Glutamatergic neuron (in vitro differentiated cells): Measurements from ENCODE around the gene TMEM129. TPM values are rescaled to one million over a fixed set of nuclear protein-coding genes. Genes with fewer than 3 reads are reported as not detected.
"Not testable (repeated sequence)": the region's sequence is repeated elsewhere in the genome, so short reads cannot be mapped to it uniquely, and the experiment has no call there.

Source experiments
- DNase-seq: peaks from one replicate; pipeline ENCODE4 v3.0.0; 2022
- H3K27ac Mint-ChIP-seq: one replicate; pipeline ENCODE4 v1.8.0; 2020; ENCODE audit warnings: mild to moderate bottlenecking, mixed read lengths, inconsistent platforms; ENCODE audit not compliant: unreplicated experiment
- H3K27me3 Mint-ChIP-seq: one replicate; pipeline ENCODE4 v1.8.0; 2020; ENCODE audit warnings: mild to moderate bottlenecking, moderate library complexity, mixed read lengths, inconsistent platforms; ENCODE audit not compliant: unreplicated experiment
- H3K36me3 Mint-ChIP-seq: one replicate; pipeline ENCODE4 v1.8.0; 2020; ENCODE audit warnings: mild to moderate bottlenecking, mixed read lengths, inconsistent platforms; ENCODE audit not compliant: unreplicated experiment
- H3K4me1 Mint-ChIP-seq: one replicate; pipeline ENCODE4 v1.8.0; 2020; ENCODE audit warnings: mild to moderate bottlenecking, low read depth, mixed read lengths, inconsistent platforms; ENCODE audit not compliant: unreplicated experiment
- H3K4me3 Mint-ChIP-seq: one replicate; pipeline ENCODE4 v1.8.0; 2020; ENCODE audit warnings: mild to moderate bottlenecking, mixed read lengths, inconsistent platforms; ENCODE audit not compliant: unreplicated experiment
- H3K9me3 Mint-ChIP-seq: one replicate; pipeline ENCODE4 v1.8.0; 2020; ENCODE audit warnings: mild to moderate bottlenecking, moderate library complexity, mixed read lengths, inconsistent platforms; ENCODE audit not compliant: unreplicated experiment
- total RNA-seq: library from RNA; stranded (reverse); fragmentation: NEBNext Ultra II Directional; extraction: Animal tissue kit (Norgen Biotek cat#: 25700); gene quantifications from one replicate; pipeline ENCODE4 v1.2.1, GENCODE V29; 2021; ENCODE audit not compliant: unreplicated experiment
- TF ChIP-seq, protein P1 (sequence below): fragments of 200-600 bp; sonication (generic); IDR thresholded peaks from one replicate; pipeline ENCODE4 v1.5.0; 2021; ENCODE audit not compliant: partially characterized antibody, unreplicated experiment

The TMEM129 gene
- total RNA-seq, 1 donor from 2014 or later, result 23.8 TPM

DNA sequence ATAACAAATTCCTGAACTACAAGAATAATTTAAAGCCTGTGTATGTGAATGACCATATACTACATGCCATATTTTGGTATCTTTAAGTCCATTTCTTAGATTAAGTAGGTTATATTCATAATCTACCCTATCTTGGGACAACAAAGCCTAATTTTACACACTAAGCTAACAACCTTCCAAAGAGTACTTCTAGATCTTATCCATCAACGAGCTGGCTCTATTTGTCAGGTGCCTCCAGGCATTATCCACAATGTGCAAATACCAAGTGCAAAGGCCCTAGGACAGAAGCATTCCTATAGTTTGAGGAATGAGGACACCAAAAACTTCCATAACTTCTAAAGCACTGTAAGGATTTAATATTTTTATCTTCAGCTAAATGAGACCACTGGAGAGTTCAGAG is 12.5 kb downstream of the TMEM129 start:
- Mint-ChIP-seq H3K36me3 (no peaks in the 10 kb centered on the region), H3K9me3 (peaks cover 7% of the 10 kb centered on the region), H3K4me1 (peaks cover 13% of the 10 kb centered on the region), H3K27ac (no peak overlapping the region), H3K27me3 (peaks cover 12% of the 10 kb centered on the region), H3K4me3 (peak overlapping the region; percentile 20)
- TF ChIP-seq, protein P1, sequence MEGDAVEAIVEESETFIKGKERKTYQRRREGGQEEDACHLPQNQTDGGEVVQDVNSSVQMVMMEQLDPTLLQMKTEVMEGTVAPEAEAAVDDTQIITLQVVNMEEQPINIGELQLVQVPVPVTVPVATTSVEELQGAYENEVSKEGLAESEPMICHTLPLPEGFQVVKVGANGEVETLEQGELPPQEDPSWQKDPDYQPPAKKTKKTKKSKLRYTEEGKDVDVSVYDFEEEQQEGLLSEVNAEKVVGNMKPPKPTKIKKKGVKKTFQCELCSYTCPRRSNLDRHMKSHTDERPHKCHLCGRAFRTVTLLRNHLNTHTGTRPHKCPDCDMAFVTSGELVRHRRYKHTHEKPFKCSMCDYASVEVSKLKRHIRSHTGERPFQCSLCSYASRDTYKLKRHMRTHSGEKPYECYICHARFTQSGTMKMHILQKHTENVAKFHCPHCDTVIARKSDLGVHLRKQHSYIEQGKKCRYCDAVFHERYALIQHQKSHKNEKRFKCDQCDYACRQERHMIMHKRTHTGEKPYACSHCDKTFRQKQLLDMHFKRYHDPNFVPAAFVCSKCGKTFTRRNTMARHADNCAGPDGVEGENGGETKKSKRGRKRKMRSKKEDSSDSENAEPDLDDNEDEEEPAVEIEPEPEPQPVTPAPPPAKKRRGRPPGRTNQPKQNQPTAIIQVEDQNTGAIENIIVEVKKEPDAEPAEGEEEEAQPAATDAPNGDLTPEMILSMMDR, result no peak
- DNase-seq, result no peak

DNA sequence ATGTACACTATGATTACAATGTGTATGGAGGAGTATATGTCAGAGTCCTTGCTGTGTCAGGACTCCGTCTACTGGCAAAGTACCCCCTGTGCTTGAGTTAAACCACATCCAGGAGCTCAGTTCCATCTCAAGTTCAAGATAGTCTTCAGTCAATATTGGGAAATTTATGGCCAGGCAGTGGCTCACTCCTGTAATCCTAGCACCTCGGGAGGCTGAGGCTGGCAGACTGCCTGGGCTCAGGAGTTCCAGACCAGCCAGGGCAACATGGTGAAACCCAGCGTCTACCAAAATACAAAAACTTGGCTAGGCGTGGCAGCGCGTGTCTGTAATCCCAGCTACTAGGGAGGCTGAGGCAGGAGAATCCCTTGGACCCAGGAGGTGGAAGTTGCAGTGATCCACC is 14.8 kb downstream of the TMEM129 start:
- DNase-seq, result no peak
- Mint-ChIP-seq H3K27me3 (peaks cover 5% of the 10 kb centered on the region), H3K36me3 (no peaks in the 10 kb centered on the region), H3K4me1 (peaks cover 12% of the 10 kb centered on the region), H3K4me3 (no peak overlapping the region), H3K9me3 (peaks cover 6% of the 10 kb centered on the region), H3K27ac (no peak overlapping the region)
- TF ChIP-seq, protein P1, result no peak

DNA sequence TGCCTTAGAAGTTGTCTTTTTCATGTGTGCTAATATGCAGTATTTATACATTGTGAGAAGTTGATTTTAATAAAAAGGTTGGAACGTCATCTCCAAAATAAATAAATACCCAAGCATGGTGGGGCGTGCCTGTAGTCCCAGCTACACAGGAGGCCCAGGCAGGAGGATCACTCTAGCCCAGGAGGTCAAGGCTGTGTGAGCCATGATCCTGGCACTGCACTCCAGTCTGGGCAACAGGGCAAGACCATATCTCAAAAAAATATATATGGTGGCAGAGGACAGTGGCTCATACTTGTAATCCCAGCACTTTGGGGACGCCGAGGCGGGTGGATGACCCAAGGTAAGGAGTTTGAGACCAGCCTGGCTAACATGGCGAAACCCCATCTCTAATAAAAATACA is 15.4 kb downstream of the TMEM129 start:
- DNase-seq, result no peak
- peaks cover 2% of the 10 kb centered on the region for H3K9me3 Mint-ChIP-seq
- no peak overlapping the region for H3K27ac Mint-ChIP-seq
- H3K4me3 Mint-ChIP-seq, result no peak overlapping the region
- peaks cover 2% of the 10 kb centered on the region for H3K27me3 Mint-ChIP-seq
- no peaks in the 10 kb centered on the region for H3K36me3 Mint-ChIP-seq
- TF ChIP-seq, protein P1, result no peak
- H3K4me1 Mint-ChIP-seq, result peaks cover 7% of the 10 kb centered on the region

DNA sequence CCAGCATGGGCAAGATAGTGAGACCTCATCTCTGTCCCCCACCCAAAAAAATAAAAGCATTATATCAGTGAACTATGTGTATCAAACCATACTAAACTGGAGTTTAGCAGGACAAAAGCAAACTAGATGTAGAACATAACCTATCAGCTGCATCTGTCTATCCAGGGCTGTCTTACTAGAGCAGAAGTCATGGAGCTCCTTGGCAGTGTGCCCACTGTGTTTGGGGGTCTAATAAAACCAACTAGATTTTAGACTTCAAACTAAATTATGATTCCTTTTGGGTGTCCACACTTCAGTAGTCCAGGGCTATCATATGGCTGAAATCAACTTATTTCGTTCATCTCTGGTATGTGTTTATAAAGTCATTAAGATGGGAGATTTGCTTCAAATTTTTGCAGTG is 17.3 kb downstream of the TMEM129 start:
- H3K27me3 Mint-ChIP-seq, result peaks cover 2% of the 10 kb centered on the region
- no peaks in the 10 kb centered on the region for H3K36me3 Mint-ChIP-seq
- no peak for DNase-seq
- H3K4me3 Mint-ChIP-seq, result no peak overlapping the region
- H3K27ac Mint-ChIP-seq, result no peak overlapping the region
- H3K9me3 Mint-ChIP-seq, result peaks cover 2% of the 10 kb centered on the region
- peaks cover 3% of the 10 kb centered on the region for H3K4me1 Mint-ChIP-seq
- TF ChIP-seq, protein P1, result no peak

DNA sequence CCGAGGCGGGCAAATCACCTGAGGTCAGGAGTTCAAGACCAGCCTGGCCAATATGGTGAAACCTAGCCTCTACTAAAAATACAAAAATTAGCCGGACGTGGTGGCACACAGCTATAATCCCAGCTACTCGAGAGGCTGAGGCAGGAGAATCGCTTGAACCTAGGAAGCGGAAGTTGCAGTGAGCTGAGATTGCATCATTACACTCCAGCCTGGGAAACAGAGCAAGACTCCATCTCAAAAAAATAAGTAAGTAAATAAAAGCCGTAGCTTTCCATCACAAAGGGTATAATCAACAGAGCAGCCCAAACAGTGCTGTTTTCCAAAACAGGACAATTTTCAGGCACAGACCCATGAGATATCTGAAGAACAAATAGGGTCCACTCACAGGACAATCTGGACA is 19.5 kb downstream of the TMEM129 start:
- not testable (repeated sequence) for H3K36me3 Mint-ChIP-seq, H3K4me3 Mint-ChIP-seq, DNase-seq, H3K27me3 Mint-ChIP-seq, H3K9me3 Mint-ChIP-seq, H3K27ac Mint-ChIP-seq, H3K4me1 Mint-ChIP-seq

DNA sequence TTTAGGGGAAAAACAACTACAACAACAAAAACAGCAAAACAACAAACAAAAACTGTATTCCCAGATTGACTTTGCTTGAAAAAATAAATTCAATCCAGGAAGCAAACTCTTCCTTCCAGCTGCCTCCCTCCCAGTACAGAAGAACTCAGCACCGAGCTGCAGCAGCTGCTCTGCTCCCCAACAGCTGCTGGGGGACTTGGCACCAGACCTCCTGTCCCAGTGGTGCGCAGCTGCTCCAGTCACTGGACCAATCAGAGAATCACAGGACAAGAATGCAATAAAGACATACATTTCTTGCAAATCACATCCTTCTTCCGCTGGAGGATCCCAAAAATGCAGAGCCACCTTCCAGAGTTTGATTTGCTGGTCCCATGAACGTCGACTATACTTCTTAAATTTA is 25.2 kb downstream of the TMEM129 start:
- Mint-ChIP-seq H3K4me1 (peaks cover 13% of the 10 kb centered on the region), H3K27me3 (no peaks in the 10 kb centered on the region), H3K36me3 (no peaks in the 10 kb centered on the region), H3K4me3 (peak overlapping the region; percentile 57), H3K27ac (peak overlapping the region; percentile 85), H3K9me3 (peaks cover 6% of the 10 kb centered on the region)
- peak; percentile 60 for DNase-seq
- TF ChIP-seq, protein P1, result no peak
